GM12878 (cell line): ENCODE data around the gene CTIF. TPM values are rescaled to one million over a fixed set of nuclear protein-coding genes. Genes with fewer than 3 reads are reported as not detected.

Experiments used
- ATAC-seq: fragments of 200-7000 bp; cut with Tn5 transposase; 3 replicates; pipeline ENCODE4 v1.9.1; 2020; ENCODE audit warnings: mild to moderate bottlenecking, moderate library complexity
- BruUV-seq: library from RNA; stranded (reverse); fragments of 400-500 nt; replicated peaks from 2 replicates; lab custom pipeline; 2021; lab: Mats Ljungman, UMichigan
- CTCF ChIA-PET: fragments of 300-600 bp; sonication (Branson Sonifier 250); formaldehyde crosslinking; extraction: SDS; loops from one replicate; lab custom pipeline; 2021; ENCODE audit warnings: inconsistent platforms; lab: Yijun Ruan, JAX
- POLR2A ChIA-PET: fragments of 350-600 bp; formaldehyde crosslinking; extraction: SDS; loops from one replicate; lab custom pipeline; 2021; ENCODE audit warnings: inconsistent platforms; lab: Charles Lee
- RAD21 ChIA-PET: fragments of 300-600 bp; sonication (Branson Sonifier 250); formaldehyde crosslinking; loops from one replicate; lab custom pipeline; 2023; ENCODE audit warnings: antibody characterized with exemption; ENCODE audit not compliant: unreplicated experiment; lab: Charles Lee
- SMC1A ChIA-PET: fragments of 300-600 bp; sonication (Branson Sonifier 250); formaldehyde crosslinking; loops from one replicate; lab custom pipeline; 2023; ENCODE audit not compliant: unreplicated experiment, uncharacterized antibody; lab: Charles Lee
- DNase-seq: peaks from one replicate; pipeline ENCODE4 v3.0.0-alpha.2; 2011; ENCODE audit warnings: low read depth, low spot score
- FAIRE-seq: peaks from 3 replicates; lab custom pipeline; 2011; peaks lifted over from hg19 to GRCh38; lab: Jason Lieb, UNC
- H2AFZ ChIP-seq: 2 replicates; pipeline ENCODE4 v1.6.0; 2011; ENCODE audit warnings: low read depth, low read length, control low read depth; ENCODE audit not compliant: control insufficient read depth
- H3K27ac ChIP-seq: 2 replicates; pipeline ENCODE4 v1.5.1; 2011; ENCODE audit warnings: control low read depth; ENCODE audit not compliant: control insufficient read depth, insufficient read depth
- H3K27me3 ChIP-seq, 2 experiments: replicated peaks in 1 of 2; 2 replicates each; pipeline versions ENCODE4 v1.6.0 to v1.6.1; 2011; ENCODE audit warnings: low read length in 1 of 2; ENCODE audit not compliant: control insufficient read depth in 2 of 2, insufficient read depth in 2 of 2
- H3K36me3 ChIP-seq, 2 experiments: 2 replicates each; pipeline ENCODE4 v1.5.1; 2011; ENCODE audit warnings: low read length in 1 of 2; ENCODE audit not compliant: control insufficient read depth in 2 of 2, insufficient read depth in 2 of 2
- H3K4me1 ChIP-seq: 2 replicates; pipeline ENCODE4 v1.6.1; 2011; ENCODE audit warnings: mild to moderate bottlenecking, low read length, moderate library complexity, mixed read lengths; ENCODE audit not compliant: control insufficient read depth, insufficient read depth
- H3K4me2 ChIP-seq: 2 replicates; pipeline ENCODE4 v1.6.0; 2011; ENCODE audit warnings: control low read depth; ENCODE audit not compliant: control insufficient read depth, insufficient read depth
- H3K4me3 ChIP-seq: fragments of 200-600 bp; sonication (generic); 2 replicates; pipeline ENCODE4 v1.5.1; 2016
- H3K79me2 ChIP-seq: 2 replicates; pipeline ENCODE4 v1.6.0; 2011; ENCODE audit warnings: low read length; ENCODE audit not compliant: control insufficient read depth, insufficient read depth
- H3K9ac ChIP-seq: 2 replicates; pipeline ENCODE4 v1.8.0; 2011; ENCODE audit warnings: low read length, control low read depth, mixed read lengths; ENCODE audit not compliant: control insufficient read depth, insufficient read depth
- H3K9me3 ChIP-seq: replicated peaks from 3 replicates; pipeline ENCODE4 v1.5.1; 2011; ENCODE audit warnings: mild to moderate bottlenecking, low read length; ENCODE audit not compliant: control insufficient read depth, insufficient read depth
- H4K20me1 ChIP-seq: 2 replicates; pipeline ENCODE4 v1.6.0; 2011; ENCODE audit not compliant: control insufficient read depth, insufficient read depth
- BACH1 ChIP-seq: fragments of 450-650 bp; IDR thresholded peaks from 2 replicates; pipeline ENCODE4 v1.6.1; 2017; ENCODE audit warnings: mild to moderate bottlenecking, borderline replicate concordance
- CHD2 ChIP-seq: IDR thresholded peaks from 2 replicates; pipeline ENCODE4 v1.6.1; 2011; ENCODE audit warnings: low read depth, low read length, improper control_type of control experiment, borderline replicate concordance
- DPF2 ChIP-seq: fragments of 450-650 bp; IDR thresholded peaks from 2 replicates; pipeline ENCODE4 v1.6.1; 2017; ENCODE audit warnings: mild to moderate bottlenecking
- ESRRA ChIP-seq: IDR thresholded peaks from 2 replicates; pipeline ENCODE4 v1.6.1; 2012; ENCODE audit warnings: mild to moderate bottlenecking, low read length, improper control_type of control experiment
- ETV6 ChIP-seq, 2 experiments: fragments of 450-650 bp in 1 of 2; IDR thresholded peaks in 1 of 2; conservative IDR thresholded peaks in 1 of 2; 2 replicates each; pipeline ENCODE4 v1.6.1; 2014; ENCODE audit warnings: antibody characterized with exemption in 1 of 2, borderline replicate concordance in 1 of 2, low read depth in 1 of 2, mild to moderate bottlenecking in 1 of 2, moderate library complexity in 1 of 2
- HSF1 ChIP-seq: fragments of 150-350 bp; IDR thresholded peaks from 2 replicates; pipeline ENCODE4 v1.6.1; 2014; ENCODE audit warnings: mild to moderate bottlenecking, low read depth, low read length
- NR2F1 ChIP-seq: fragments of 450-650 bp; conservative IDR thresholded peaks from 2 replicates; pipeline ENCODE4 v1.6.1; 2017; ENCODE audit warnings: mild to moderate bottlenecking
- POLR2AphosphoS2 ChIP-seq: IDR thresholded peaks from 2 replicates; pipeline ENCODE4 v1.6.1; 2011; ENCODE audit warnings: low read depth, mild to moderate bottlenecking, low read length, improper control_type of control experiment, moderate library complexity
- POLR2AphosphoS5 ChIP-seq: IDR thresholded peaks from 2 replicates; pipeline ENCODE4 v1.6.1; 2011; ENCODE audit warnings: mild to moderate bottlenecking, low read length, inconsistent platforms
- RBBP5 ChIP-seq: fragments of 200-600 bp; sonication (generic); conservative IDR thresholded peaks from 2 replicates; pipeline ENCODE4 v1.6.1; 2016
- USF1 ChIP-seq: IDR thresholded peaks from 2 replicates; pipeline ENCODE4 v1.6.1; 2011; ENCODE audit warnings: borderline replicate concordance, low read depth, mild to moderate bottlenecking, moderate library complexity, mixed read lengths, low read length; ENCODE audit not compliant: insufficient read depth; ENCODE audit errors: extremely low read length
- ZNF384 ChIP-seq: IDR thresholded peaks from 2 replicates; pipeline ENCODE4 v1.6.1; 2012; ENCODE audit warnings: low read depth, mild to moderate bottlenecking, low read length, improper control_type of control experiment, borderline replicate concordance
- WGBS: methylation state at CpG from one replicate; pipeline ENCODE4 v1.1.6; 2016; ENCODE audit warnings: low lambda C conversion rate; ENCODE audit not compliant: insufficient replicate concordance, insufficient coverage; ENCODE audit errors: missing lambda C conversion rate; 5-methylcytosine and 5-hydroxymethylcytosine counted together
- in situ Hi-C: fragments of 300-500 bp; cut with MboI; formaldehyde crosslinking; loops from 9 replicates; pipeline ENCODE4 v1.14.3; 2018; ENCODE audit warnings: mixed read lengths
- intact Hi-C: fragments of 100-400 bp; cut with micrococcal nuclease; formaldehyde crosslinking; loops from one replicate; pipeline ENCODE4 v1.14.2; 2022; ENCODE audit not compliant: unreplicated experiment
- polyA plus RNA-seq, 11 experiments: library from polyadenylated mRNA; depleted of rRNA in 4 of 11; unstranded in 6 of 11; stranded (reverse) in 5 of 11; fragments of >200 nt; fragmentation: Nextera tagmentation in 4 of 11; fragmentation: Illumina TruSeq in 1 of 11; extraction: Ambion mirVana in 4 of 11; extraction: Trizol in 1 of 11; gene quantifications; 1 replicate in 1 of 11; 2 replicates in 10 of 11; pipeline versions ENCODE4 v1.2.1 to v1.2.3, GENCODE V29; 2011 to 2016; ENCODE audit warnings: inconsistent platforms in 2 of 11, missing spikeins in 2 of 11, low read depth in 1 of 11
- total RNA-seq, 4 experiments: library from RNA; depleted of rRNA in 3 of 4; stranded (reverse); fragments of >200 nt in 3 of 4; fragmentation: Illumina TruSeq in 1 of 4; extraction: Trizol in 1 of 4; gene quantifications; 2 replicates each; pipeline versions ENCODE4 v1.2.1 to v1.2.3, GENCODE V29; 2013 to 2021

CTIF gene
- total and polyA plus RNA-seq, 10 of the 15 experiments (the other 5 are each of a cell fraction or from before 2014, with no cell fraction given) = 0.06 to 11.6 (median 2.5) TPM

DNA sequence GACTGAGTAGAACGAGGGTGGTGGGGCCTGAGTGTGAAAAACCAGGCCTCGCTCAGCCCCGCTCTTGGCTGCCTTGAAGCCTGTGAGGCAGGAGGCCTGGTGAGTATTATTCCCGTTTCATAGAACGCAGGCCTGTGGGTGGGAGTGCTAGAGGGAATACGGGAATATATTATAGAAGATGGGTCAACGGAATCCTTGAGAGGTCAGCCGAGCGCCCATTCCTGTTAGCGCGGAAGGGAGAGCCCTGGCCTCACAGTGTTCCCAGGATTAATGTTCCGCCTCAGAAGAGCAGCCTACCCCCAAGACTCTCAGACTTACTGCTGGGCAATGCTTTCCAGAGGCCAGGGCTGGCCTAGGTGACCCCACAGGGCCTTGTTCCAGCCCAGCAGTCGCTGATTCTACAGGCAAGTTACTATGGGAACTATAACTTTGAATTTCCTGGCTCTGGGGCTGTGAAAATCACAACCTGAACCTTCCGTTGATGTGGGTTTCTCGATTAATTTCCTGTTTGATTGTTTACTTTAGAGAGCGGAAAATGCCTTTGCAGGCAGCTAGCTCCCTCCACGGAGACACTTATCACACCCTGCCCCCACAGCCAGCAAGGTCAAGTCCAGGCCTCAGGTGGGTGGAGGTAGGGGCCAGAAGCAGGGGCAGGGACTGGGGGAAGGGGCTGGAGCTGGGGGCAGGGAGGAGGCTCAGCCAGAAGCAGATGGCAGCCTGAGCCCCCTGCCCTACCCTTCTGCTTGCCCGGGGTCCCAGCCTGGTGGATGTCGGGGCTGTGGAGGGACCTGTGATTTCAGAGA, 303.6 kb downstream of the CTIF start:
- CTCF ChIA-PET = interaction anchor here (1.6 kb wide), 1 partner anchor 22 kb away, joined by 4 read pairs; no protein-coding TSS in a partner anchor
- Histone ChIP-seq H3K9me3 (no peaks in the 10 kb centered on the region), H3K4me1 (peaks cover 5% of the 10 kb centered on the region), H3K27me3 (no peaks in the 10 kb centered on the region), H3K9ac (no peak overlapping the region), H3K27ac (no peak overlapping the region), H3K79me2 (no peaks in the 10 kb centered on the region), H3K4me2 (no peak overlapping the region), H2AFZ (no peak overlapping the region), H3K4me3 (no peak overlapping the region), H4K20me1 (no peaks in the 10 kb centered on the region), H3K36me3 (no peaks in the 10 kb centered on the region)
- POLR2A ChIA-PET = interaction anchor here (2.3 kb wide), 1 partner anchor 10 kb away, joined by 10 read pairs; no protein-coding TSS in a partner anchor
- in situ Hi-C loops (no loop called here), intact Hi-C loops (no loop called here)
- no peak for DNase-seq
- SMC1A ChIA-PET = interaction anchor here (1.1 to 1.8 kb wide), 4 partner anchors 10 to 63 kb away, joined by 3 to 4 read pairs (median 4); no protein-coding TSS in a partner anchor
- ATAC-seq = no peak; the same call in 1 of the 3 replicates
- no TSS peak for BruUV-seq
- WGBS = 81% methylated on average over 19 of the region's 19 CpGs
- FAIRE-seq = no peak
- no peak for TF ChIP-seq BACH1
- TF ChIP-seq RBBP5 = no peak
- TF ChIP-seq POLR2AphosphoS2 = no peak
- peak; percentile 74 for TF ChIP-seq NR2F1
- TF ChIP-seq ETV6 (conservative IDR thresholded peaks at IDR 0.05 in 1 of 2, IDR thresholded peaks at IDR 0.05 in 1 of 2; ENCODE audit: borderline replicate concordance in 1 of 2, low read depth in 1 of 2) = no peak
- no peak for TF ChIP-seq POLR2AphosphoS5
- 0 out of 2 replicates have a peak, but pooled peaks have one; percentile 40 for TF ChIP-seq CHD2
- TF ChIP-seq ESRRA = no peak
- no peak for TF ChIP-seq HSF1
- TF ChIP-seq DPF2 = 0 out of 2 replicates have a peak, but pooled peaks have one; percentile 11
- TF ChIP-seq USF1 = no peak
- TF ChIP-seq ZNF384 = no peak
- RAD21 ChIA-PET = interaction anchor here (1.5 kb wide), 1 partner anchor 22 kb away, joined by 3 read pairs; no protein-coding TSS in a partner anchor
